Measurements from ENCODE around the gene AAGAB.
"Not testable (repeated sequence)": the region's sequence is repeated elsewhere in the genome, so short reads cannot be mapped to it uniquely, and the experiment has no call there.

AAGAB gene, protein sequence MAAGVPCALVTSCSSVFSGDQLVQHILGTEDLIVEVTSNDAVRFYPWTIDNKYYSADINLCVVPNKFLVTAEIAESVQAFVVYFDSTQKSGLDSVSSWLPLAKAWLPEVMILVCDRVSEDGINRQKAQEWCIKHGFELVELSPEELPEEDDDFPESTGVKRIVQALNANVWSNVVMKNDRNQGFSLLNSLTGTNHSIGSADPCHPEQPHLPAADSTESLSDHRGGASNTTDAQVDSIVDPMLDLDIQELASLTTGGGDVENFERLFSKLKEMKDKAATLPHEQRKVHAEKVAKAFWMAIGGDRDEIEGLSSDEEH

GRCh38 chr15:67254238-67255175, at the start of gene AAGAB, which contains the start of gene IQCH:
AAGAB (minus strand) TSS chr15:67254661; CDS start chr15:67254631, 30 bp downstream.
IQCH (plus strand) TSS chr15:67254786; CDS start chr15:67254897, 111 bp downstream.
- DNase-seq: peak; percentile 74

GRCh38 chr15:67303490-67304363, 49.3 kb upstream of the AAGAB start:
- DNase-seq: no peak

DNA sequence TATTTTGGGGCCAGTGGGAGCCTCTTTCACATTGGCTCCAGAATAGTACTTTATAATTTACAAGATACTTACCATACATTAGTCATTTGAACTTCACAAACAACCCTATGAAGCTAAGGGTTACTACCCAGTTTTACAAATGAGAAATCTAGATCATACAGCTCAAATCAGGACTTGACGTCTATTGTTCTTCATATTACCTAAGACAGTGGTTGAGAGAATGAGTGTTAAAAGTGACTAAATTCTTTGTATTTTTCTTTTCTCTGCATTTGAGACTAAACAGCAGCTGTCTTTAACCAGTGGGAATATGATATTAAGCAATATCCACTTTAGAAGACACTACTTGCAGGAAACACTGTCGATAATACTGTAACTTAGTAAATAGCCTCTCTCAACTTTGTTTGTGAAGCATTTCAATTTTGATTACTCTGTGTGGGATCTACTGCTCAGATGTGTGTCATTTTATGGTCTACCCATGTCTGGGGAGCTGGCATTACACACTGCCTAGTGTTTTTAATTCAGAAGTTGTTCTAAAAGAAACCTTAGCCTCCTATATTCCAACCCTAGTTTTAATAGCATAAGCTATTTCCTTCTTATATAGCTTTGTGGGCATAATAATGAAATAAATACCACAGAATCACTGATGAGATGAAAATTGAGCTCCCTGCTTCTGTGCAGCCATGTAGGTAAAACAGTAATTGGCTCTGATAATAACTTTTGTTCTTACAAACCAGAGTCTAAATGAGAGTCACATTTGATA, 46.0 kb upstream of the AAGAB start:
- no peak for DNase-seq

- DNase-seq: no peak
These were observed 42.2 kb upstream of the AAGAB start for GRCh38 chr15:67296684-67297083.

DNA sequence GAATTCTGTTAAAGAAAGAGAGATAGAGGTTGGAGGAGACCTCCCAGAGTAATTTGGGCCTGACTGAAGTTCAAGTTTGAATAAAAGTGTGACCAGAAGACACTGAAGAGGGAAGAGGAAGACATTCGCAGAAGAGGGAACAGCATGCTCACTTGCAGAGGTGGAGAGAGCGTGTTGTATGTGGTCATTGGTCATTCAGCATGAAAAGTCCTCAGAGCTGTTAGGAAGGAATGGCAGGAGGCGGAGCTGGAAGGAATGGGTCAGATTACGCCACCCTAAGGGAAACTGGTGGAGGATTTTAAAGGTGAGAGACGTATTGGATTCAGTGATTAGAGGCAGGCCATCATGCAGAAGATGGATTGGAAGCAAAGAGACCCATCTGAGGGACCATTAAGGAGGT, 41.7 kb upstream of the AAGAB start:
- no peak for DNase-seq

DNA sequence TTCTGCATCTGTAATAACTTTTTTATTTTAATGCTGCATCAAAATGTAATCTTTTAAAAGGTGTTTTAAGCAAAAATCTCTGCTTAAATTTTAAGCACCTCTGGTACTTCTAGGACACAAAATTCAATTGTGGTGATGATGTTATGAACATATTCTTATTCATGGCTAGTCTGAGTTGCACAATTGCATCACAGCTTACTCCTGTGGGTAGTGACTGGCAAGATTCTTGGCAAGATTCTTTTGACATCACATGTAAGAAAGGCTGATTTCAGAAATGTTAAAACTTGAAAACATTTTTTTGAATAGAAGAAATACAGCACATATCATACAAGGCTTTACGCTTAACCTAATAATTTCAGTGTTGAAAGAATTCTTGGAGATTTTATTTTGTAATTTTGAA, 35.9 kb upstream of the AAGAB start:
- no peak for DNase-seq

GRCh38 chr15:67286400-67286799, 31.9 kb upstream of the AAGAB start:
- not testable (repeated sequence) for DNase-seq

DNA sequence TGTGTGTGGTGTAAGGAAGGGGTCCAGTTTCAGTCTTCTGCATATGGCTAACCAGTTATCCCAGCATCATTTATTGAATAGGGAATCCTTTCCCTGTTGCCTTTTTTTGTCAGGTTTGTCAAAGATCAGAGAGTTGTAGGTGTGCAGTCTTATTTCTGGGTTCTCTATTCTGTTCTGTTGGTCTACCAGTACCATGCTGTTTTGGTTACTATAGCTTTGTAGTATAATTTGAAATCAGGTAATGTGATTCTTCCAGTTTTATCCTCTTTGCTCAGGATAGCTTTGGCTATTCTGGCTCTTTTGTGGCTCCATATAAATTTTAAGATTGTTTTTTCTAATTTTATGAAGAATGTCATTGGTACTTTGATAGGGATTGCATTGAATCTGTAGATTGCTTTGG, 31.2 kb upstream of the AAGAB start:
- DNase-seq: not testable (repeated sequence)

GRCh38 chr15:67281714-67282113, 27.3 kb upstream of the AAGAB start:
- no peak for DNase-seq

DNA sequence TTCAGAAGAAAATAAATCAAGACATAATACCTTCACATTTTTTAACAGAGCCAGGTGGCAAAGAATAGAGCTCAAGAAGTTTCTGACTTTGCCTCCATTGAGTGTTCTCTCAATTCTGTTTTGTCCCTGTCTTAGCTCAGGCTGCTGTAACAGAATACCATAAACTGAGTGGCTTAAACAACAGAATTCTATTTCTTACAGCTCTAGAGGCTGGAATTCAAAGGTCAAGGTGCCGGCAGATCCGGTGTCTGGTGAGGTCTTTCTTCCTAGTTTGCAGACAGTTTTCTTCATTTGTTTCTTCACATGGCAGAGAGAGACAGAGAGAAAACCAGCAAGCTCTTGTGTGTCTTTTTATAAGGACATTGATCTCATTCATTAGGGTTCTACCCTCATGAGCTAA, 25.8 kb upstream of the AAGAB start:
- DNase-seq: no peak

DNA sequence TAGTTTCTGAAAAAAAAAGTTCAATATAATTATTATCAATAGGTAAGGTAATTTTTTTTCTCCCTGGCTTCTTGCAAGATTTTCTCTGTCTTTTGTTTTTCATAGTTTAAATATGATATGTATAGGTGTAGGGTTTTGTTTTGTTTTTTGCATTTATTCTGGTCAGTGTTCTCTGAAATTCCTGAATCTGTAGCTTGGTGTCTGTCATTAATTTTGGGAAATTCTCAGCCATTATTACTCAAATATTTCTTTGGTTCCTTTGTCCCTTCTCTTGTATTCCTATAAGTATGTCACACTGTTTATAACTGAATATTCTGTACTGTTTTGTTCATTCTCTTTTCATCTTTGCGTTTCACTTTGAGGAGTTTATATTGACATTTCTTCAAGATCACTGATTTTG, 22.2 kb upstream of the AAGAB start:
- no peak for DNase-seq

GRCh38 chr15:67274236-67274635, 19.8 kb upstream of the AAGAB start:
- DNase-seq: no peak

- DNase-seq: no peak
These were observed 13.8 kb upstream of the AAGAB start for GRCh38 chr15:67267951-67268941.

DNA sequence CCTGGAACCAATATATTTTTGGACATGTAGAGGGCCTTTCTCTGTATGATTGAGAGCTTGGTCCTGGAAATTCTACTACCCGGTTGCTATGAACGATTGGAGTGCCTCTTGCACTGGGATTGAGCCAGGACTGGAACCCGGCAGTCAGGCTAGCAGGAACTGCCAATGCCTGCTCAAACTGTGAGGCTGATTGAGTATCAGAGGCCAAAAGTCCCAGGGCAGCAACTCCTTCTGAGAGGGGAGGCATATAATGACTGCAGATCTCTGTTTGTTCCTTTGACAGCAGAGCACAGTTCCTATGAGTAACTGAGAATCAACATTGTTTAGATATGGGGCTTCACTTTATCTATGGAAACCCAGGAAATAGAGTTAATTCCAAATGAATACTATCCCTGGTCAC, 13.0 kb upstream of the AAGAB start:
- no peak for DNase-seq

GRCh38 chr15:67266870-67267269, 12.4 kb upstream of the AAGAB start:
- no peak for DNase-seq

DNA sequence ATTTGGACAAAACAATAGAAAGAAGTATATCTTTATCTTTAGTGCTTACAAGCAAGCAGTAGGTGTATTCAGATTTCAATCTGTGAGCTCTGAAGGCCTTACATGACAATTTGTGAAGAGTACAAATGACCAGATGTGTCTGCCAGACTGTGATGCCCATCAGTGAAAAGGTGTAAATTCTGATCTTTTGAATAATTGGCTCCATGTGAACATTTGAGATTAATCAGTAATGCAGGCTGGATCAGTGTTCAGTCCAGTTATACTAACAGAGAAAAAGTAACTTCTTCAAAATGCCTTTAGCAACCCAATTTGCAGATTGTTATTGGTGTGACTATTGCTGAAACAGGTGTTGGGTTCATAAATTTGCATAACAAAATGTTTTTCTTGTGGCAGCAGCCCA, 5.3 kb upstream of the AAGAB start:
- no peak for DNase-seq

DNA sequence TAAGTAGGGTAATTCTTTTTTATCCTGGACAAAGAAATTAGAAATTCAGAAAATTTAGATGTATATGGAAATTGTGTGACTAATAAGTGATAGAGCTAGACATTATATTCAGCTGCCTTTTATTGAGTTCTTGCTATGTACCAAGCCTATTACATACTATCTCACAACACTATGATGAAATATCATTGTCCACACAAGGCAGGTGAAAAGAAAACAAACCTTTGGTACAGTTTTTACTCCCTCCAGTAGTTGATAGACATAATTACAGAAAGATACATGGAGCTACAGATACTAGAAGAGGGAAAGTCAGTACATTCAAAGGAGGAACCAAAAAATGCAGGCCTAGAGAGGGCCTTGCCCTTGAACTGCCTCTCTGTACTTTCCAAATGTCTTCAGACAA, 4.9 kb upstream of the AAGAB start:
- DNase-seq: no peak

GRCh38 chr15:67258412-67258811, 4.0 kb upstream of the AAGAB start:
- DNase-seq: not testable (repeated sequence)

DNA sequence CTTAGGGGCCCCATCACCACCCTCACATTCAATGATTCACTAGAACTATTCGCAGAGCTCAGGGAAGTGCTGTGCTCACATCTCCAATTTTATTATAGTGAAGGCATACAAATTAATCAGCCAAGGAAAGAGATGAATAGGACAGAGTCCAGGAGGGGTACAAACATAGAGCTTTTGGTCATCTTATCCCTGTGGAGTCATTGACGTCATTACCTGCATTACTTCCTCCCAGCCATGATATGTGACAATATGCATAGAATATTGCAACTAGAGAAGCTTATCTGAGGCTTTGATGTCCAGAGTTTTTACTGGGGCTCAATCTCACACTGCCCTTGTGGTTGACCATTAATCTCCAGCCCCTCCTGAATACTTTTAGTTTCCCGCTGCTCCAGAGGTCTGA, 1.6 kb upstream of the AAGAB start:
- DNase-seq: no peak

DNA sequence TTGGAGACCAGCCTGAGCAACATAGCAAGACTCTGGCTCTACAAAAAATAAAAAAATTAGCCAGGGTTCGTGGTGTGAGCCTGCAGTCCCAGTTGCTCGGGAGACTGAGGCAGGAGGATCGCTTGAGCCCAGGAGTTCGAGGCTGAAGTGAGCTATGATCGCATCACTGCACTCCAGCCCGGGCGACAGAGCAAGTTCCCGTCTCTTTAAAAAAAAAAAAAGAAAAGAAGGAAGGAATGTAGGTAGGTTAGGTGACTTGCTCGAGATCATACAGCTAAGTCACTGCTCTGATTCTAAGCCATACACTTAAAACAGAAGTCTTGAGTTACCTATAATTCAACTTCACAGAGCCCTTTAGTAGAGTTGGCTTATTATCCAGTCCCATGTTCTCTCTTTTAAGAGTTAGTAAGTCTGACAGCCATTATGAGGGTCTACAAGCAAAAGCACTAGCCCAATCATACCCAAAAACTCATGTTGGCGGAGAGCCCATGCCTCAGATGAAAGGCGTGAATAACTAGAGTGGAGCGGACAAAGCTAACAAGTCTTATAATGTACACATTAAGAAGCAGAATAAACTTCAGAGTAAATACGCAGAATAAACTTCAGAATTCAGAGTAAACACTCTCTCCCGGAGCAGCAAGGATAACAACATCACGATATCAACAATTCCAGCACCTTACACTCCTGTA, 768 bp downstream of the AAGAB start:
- no peak for DNase-seq
